Heart left ventricle (tissue), 16 donors: ENCODE data around the gene PRKG1. TPM values are rescaled to one million over a fixed set of nuclear protein-coding genes. Genes with fewer than 3 reads are reported as not detected.

ENCODE experiments used
- ATAC-seq, 4 donors: fragments of 200-7000 bp; cut with Tn5 transposase; one replicate each; pipeline ENCODE4 v1.9.1; 2020 to 2022; ENCODE audit warnings: moderate library complexity in 4 of 4, mild to moderate bottlenecking in 3 of 4, moderate number of reproducible peaks in 1 of 4
- DNase-seq, 5 donors: peaks; one replicate each; pipeline ENCODE4 v3.0.0-alpha.2; 2020
- H3K27ac ChIP-seq, 12 donors: fragments of 200-600 bp; sonication (generic) in 4 of 12; one replicate each; pipeline versions ENCODE4 v1.5.0 to v1.8.0; 2016 to 2022; ENCODE audit warnings: mild to moderate bottlenecking in 2 of 12
- H3K27me3 ChIP-seq, 9 donors: fragments of 200-600 bp; sonication (generic) in 2 of 9; one replicate each; pipeline versions ENCODE4 v1.5.1 to v1.8.0; 2016 to 2022; ENCODE audit warnings: mild to moderate bottlenecking in 3 of 9
- H3K36me3 ChIP-seq, 9 donors: fragments of 200-600 bp; sonication (generic) in 2 of 9; one replicate each; pipeline versions ENCODE4 v1.5.0 to v1.8.0; 2018 to 2022; ENCODE audit warnings: mild to moderate bottlenecking in 2 of 9
- H3K4me1 ChIP-seq, 12 donors: fragments of 200-600 bp; sonication (generic) in 4 of 12; one replicate each; pipeline versions ENCODE4 v1.5.0 to v1.8.0; 2016 to 2022; ENCODE audit warnings: mild to moderate bottlenecking in 3 of 12
- H3K4me3 ChIP-seq, 12 donors: fragments of 200-600 bp; sonication (generic) in 4 of 12; one replicate each; pipeline versions ENCODE4 v1.5.0 to v1.8.0; 2017 to 2022; ENCODE audit warnings: mild to moderate bottlenecking in 9 of 12, moderate library complexity in 4 of 12
- H3K9me3 ChIP-seq, 12 donors: fragments of 200-600 bp; sonication (generic) in 4 of 12; one replicate each; pipeline versions ENCODE4 v1.5.0 to v1.8.0; 2016 to 2022; ENCODE audit warnings: mild to moderate bottlenecking in 1 of 12
- POLR2A ChIP-seq, 2 donors: fragments of 450-650 bp; IDR thresholded peaks; one replicate each; pipeline ENCODE4 v1.6.1; 2017; ENCODE audit warnings: antibody characterized with exemption in 2 of 2, mild to moderate bottlenecking in 2 of 2, moderate library complexity in 2 of 2
- WGBS, 4 donors: extraction: QIAGEN DNeasy Blood & Tissue Kit in 2 of 4; methylation state at CpG; one replicate each; pipeline versions ENCODE4 v1.1.5 to v1.1.7; 2013 to 2018; 5-methylcytosine and 5-hydroxymethylcytosine counted together
- intact Hi-C, 10 donors: fragments of 100-400 bp; cut with DNase I; formaldehyde crosslinking; loops; one replicate each; pipeline versions ENCODE4 v1.11.1 to v1.14.2; 2022
- polyA plus RNA-seq, 2 donors: library from polyadenylated mRNA; stranded (reverse); fragments of 200-250 nt; gene quantifications; one replicate each; pipeline ENCODE4 v1.2.3, GENCODE V29; 2013
- total RNA-seq, 9 donors: library from RNA; depleted of rRNA in 2 of 9; stranded (reverse); fragments of >200 nt in 2 of 9; fragmentation: NEBNext Ultra II Directional in 3 of 9; extraction: Animal tissue kit (Norgen Biotek cat#: 25700) in 3 of 9; gene quantifications; one replicate each; pipeline versions ENCODE4 v1.1.0 to v1.2.4, GENCODE V29; 2016 to 2023
- TF ChIP-seq, protein P1 (sequence below), 12 donors: fragments of 200-600 bp; sonication (generic) in 4 of 12; IDR thresholded peaks; one replicate each; pipeline versions ENCODE4 v1.5.0 to v1.8.0; 2018 to 2022; ENCODE audit warnings: antibody characterized with exemption in 12 of 12, mild to moderate bottlenecking in 5 of 12
- donor health status: ischemic (EF 13 %, LVEDD 7.1; RV severe dilation, severe dysfunction).
- donor health status: healthy with polysubstance abuse.
- donor health status: DM: no; HTN: yes; CAD: no.
- donor health status: DM: no; HTN: no; CAD: no.
- donor health status: ischemic (EF 25% LVEDD 6.9; RV normal size, moderate dysfunction).
- donor health status: ischemic (EF 25% LVEDD 5.7; RV mildly dilated, moderate dysfunction).
- donor health status: healthy.
- donor health status: DM: yes; HTN: yes; CAD: no.
- donor health status: ischemic (EF 35%, LVEDD 5.7; RV mildly dilated, moderate dysfunction).
- donor health status: nonischemic (EF 11% LVEDD 7.7; RV severe dilation, severe dysfunction).
- donor health status: DM: yes; HTN: yes; CAD: no.
- donor health status: PGD.
- donor health status: ischemic (EF 29% LVEDD 5.4; RV normal size, mild dysfunction).
- donor health status: nonischemic (EF 23%, LVEDD 6.1; RV moderate dilation, normal function).

PRKG1 gene
- total and polyA plus RNA-seq, 11 donors = 5.5 to 37.3 (median 29.3) TPM

DNA sequence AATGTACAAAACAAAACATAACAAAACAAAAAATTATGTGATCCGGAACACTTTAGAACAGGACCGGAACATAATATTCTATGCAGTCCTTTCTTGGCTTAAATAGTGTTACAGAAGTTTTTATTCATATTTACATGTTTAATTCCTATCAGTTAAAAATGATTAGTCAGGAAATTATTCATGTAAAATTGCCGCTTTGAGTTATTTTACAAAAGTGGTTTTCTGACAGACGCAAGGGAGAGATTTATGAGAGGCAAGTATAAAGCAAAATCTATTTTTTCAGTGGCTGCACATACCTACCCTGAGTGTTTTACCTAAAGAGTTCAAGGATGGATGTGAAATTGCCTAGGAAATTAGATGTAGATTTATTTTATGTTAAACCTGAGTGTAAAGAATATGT is 1009.1 kb downstream of the PRKG1 start:
- Histone ChIP-seq H3K4me1 (no peaks in the 10 kb centered on the region), H3K36me3 (no peaks in the 10 kb centered on the region), H3K9me3 (no peaks in the 10 kb centered on the region), H3K27me3 (no peaks in the 10 kb centered on the region), H3K27ac (no peak overlapping the region), H3K4me3 (no peak overlapping the region)
- no peak for TF ChIP-seq POLR2A (IDR thresholded peaks at IDR 0.05)
- TF ChIP-seq, protein P1, sequence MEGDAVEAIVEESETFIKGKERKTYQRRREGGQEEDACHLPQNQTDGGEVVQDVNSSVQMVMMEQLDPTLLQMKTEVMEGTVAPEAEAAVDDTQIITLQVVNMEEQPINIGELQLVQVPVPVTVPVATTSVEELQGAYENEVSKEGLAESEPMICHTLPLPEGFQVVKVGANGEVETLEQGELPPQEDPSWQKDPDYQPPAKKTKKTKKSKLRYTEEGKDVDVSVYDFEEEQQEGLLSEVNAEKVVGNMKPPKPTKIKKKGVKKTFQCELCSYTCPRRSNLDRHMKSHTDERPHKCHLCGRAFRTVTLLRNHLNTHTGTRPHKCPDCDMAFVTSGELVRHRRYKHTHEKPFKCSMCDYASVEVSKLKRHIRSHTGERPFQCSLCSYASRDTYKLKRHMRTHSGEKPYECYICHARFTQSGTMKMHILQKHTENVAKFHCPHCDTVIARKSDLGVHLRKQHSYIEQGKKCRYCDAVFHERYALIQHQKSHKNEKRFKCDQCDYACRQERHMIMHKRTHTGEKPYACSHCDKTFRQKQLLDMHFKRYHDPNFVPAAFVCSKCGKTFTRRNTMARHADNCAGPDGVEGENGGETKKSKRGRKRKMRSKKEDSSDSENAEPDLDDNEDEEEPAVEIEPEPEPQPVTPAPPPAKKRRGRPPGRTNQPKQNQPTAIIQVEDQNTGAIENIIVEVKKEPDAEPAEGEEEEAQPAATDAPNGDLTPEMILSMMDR (IDR thresholded peaks at IDR 0.05) = no peak
- DNase-seq (no peak), ATAC-seq (no peak)
- intact Hi-C loops = no loop called here
- WGBS, 4 donors = 83 to 94% (median 88%) methylated on average over 4 of the region's 4 CpGs

DNA sequence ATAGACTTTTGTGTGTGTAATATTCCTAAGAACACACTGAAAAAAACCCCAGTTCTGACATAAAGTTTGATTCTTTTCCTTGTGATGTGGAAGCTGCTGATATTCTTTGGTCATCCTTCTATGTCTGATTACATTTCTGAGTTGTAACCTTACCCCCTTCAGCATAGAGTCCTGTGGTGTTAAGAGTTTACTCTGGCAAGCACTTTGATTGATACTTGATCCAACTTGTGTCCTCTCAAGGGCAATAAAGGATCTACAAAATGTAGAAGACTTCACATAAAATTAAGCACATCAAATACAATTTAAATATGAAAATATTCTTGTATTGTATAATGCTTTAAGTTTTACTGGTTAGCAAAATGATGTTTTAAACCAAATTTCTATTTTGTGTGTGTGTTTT is 1018.1 kb downstream of the PRKG1 start:
- H3K9me3 ChIP-seq = no peaks in the 10 kb centered on the region
- DNase-seq (no peak), ATAC-seq (no peak)
- intact Hi-C loops = no loop called here
- TF ChIP-seq, protein P1 (IDR thresholded peaks at IDR 0.05) = no peak
- no peak for TF ChIP-seq POLR2A (IDR thresholded peaks at IDR 0.05)
- H3K4me1 ChIP-seq = no peaks in the 10 kb centered on the region
- no peaks in the 10 kb centered on the region for H3K27me3 ChIP-seq
- no peaks in the 10 kb centered on the region for H3K36me3 ChIP-seq
- H3K27ac ChIP-seq = no peak overlapping the region
- no peak overlapping the region for H3K4me3 ChIP-seq

DNA sequence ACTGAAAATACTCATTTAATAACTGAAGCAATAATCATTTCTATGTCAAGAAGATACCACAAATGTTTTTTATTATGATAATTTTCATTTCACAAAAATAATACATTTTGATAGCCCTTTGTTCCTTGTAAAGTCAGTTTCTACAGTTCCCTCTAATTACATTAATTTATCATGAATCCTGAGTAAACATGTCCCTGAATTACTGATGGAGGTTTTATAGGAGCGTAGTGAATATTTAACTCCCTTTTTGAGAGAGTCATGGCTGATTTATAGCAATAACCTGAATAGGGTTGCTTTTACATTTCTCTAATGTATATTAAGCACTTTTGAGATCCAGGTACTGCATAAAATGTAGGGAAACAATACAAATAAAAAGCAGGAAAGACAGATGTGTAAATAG is 1023.8 kb downstream of the PRKG1 start:
- ATAC-seq = no peak
- Histone ChIP-seq H3K9me3 (no peaks in the 10 kb centered on the region), H3K27ac (no peak overlapping the region), H3K36me3 (no peaks in the 10 kb centered on the region), H3K4me1 (no peaks in the 10 kb centered on the region), H3K27me3 (no peaks in the 10 kb centered on the region), H3K4me3 (no peak overlapping the region)
- intact Hi-C loops = no loop called here
- TF ChIP-seq POLR2A (IDR thresholded peaks at IDR 0.05) = no peak
- WGBS, 4 donors = 88 to 93% (median 89%) methylated on average over 1 of the region's 1 CpG
- DNase-seq = no peak

DNA sequence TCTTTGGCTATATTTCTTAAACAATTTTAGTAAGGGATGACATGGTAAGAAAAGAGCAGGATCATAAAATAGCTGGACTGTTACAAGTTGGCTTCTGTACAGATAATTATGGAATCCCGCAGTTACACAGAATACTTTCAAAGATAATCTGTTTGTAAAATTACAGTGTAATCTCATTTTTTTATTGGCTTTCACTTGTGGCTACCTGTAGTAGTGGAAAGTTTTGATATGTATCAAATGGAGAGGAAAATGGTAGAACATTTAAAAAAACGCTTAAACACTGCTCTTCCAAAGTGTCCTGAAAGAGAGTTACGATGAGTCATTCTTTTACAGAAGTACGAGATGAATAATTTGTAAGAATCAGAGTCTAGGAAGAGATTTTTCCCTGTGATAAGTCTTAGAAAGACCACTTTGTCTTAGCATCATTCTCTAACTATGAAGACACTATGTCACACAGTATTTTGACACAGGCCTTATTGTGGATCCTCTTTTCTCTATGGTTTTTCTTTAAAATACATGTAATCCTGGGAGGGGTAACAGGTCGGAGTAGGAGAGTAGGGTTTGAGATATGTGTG is 1024.8 kb downstream of the PRKG1 start:
- TF ChIP-seq POLR2A (IDR thresholded peaks at IDR 0.05) = no peak
- TF ChIP-seq, protein P1 (IDR thresholded peaks at IDR 0.05) = no peak
- Histone ChIP-seq H3K4me1 (no peaks in the 10 kb centered on the region), H3K9me3 (no peaks in the 10 kb centered on the region), H3K27me3 (no peaks in the 10 kb centered on the region), H3K36me3 (no peaks in the 10 kb centered on the region), H3K27ac (no peak overlapping the region), H3K4me3 (no peak overlapping the region)
- ATAC-seq = no peak
- DNase-seq = no peak
- intact Hi-C loops = no loop called here
- 74 to 88% (median 83%) methylated on average over 5 of the region's 5 CpGs for WGBS, 4 donors

DNA sequence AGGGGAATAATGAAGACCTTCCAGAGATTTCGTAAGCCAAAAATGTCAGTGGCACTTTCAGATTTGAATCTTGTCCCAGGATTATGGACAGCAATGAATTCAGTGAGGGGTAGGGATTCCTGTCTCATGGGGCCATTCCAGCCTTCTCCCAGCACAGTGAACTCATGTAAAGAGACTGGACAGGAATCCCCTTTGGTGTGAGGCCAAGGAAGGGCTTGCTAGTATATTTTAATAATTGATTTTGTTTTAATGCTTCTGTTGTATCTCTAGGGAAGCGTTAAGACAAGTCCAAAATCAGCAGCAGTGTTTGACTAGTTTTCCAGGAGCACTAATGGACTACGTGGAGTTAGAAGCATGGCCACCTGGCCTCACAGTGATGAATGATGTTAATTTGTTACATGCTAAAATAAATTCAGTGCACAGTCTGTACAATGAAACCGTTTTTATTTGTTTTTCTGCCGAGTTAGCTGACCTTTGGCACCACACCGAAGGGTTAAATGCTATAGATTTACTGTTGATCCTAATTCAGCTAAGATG is 1025.8 kb downstream of the PRKG1 start:
- H3K36me3 ChIP-seq = no peaks in the 10 kb centered on the region
- no peak overlapping the region for H3K27ac ChIP-seq
- no peak overlapping the region for H3K4me3 ChIP-seq
- no peak for ATAC-seq
- H3K9me3 ChIP-seq = no peaks in the 10 kb centered on the region
- no peaks in the 10 kb centered on the region for H3K27me3 ChIP-seq
- WGBS, 4 donors = 71 to 82% (median 77%) methylated on average over 6 of the region's 6 CpGs
- intact Hi-C loops = no loop called here
- no peak for DNase-seq
- no peaks in the 10 kb centered on the region for H3K4me1 ChIP-seq
- TF ChIP-seq POLR2A (IDR thresholded peaks at IDR 0.05) = no peak
- TF ChIP-seq, protein P1 (IDR thresholded peaks at IDR 0.05) = no peak
